ENCODE measurements around the gene PCK2. TPM values are rescaled to one million over a fixed set of nuclear protein-coding genes. Genes with fewer than 3 reads are reported as not detected.
"Not testable (repeated sequence)": the region's sequence is repeated elsewhere in the genome, so short reads cannot be mapped to it uniquely, and the experiment has no call there.

The PCK2 gene
- polyA plus RNA-seq (ENCODE audit: insufficient read length): 4.3 TPM

GRCh38 chr14:24093901-24094840, at the start of gene PCK2:
Gene PCK2, plus strand, starts transcription at chr14:24094311. Its CDS starts 95 bp downstream, at chr14:24094406.
- DNase-seq: peak; percentile 68

- not testable (repeated sequence) for DNase-seq
Measured at GRCh38 chr14:24049002-24049401, 45.1 kb upstream of the PCK2 start.

GRCh38 chr14:24050753-24051152, 43.4 kb upstream of the PCK2 start:
- DNase-seq: not testable (repeated sequence)

GRCh38 chr14:24051176-24051788, 42.8 kb upstream of the PCK2 start:
- DNase-seq: no peak

- DNase-seq: peak; percentile 76
Measured at GRCh38 chr14:24051789-24052655, 42.1 kb upstream of the PCK2 start, which contains the start of gene CARMIL3. Gene CARMIL3, plus strand, starts transcription at chr14:24052009. Its CDS starts 145 bp downstream, at chr14:24052154.

GRCh38 chr14:24052656-24053547, 41.2 kb upstream of the PCK2 start:
- DNase-seq: no peak

- DNase-seq: no peak
Measured at GRCh38 chr14:24053548-24054323, 40.4 kb upstream of the PCK2 start.

GRCh38 chr14:24054324-24054641, 39.8 kb upstream of the PCK2 start:
- DNase-seq: no peak

- DNase-seq: no peak
Measured at GRCh38 chr14:24054646-24055045, 39.5 kb upstream of the PCK2 start.

- no peak for DNase-seq
Measured at GRCh38 chr14:24055971-24056799, 37.9 kb upstream of the PCK2 start.

- DNase-seq: no peak
Measured at GRCh38 chr14:24056800-24057184, 37.3 kb upstream of the PCK2 start.

GRCh38 chr14:24057271-24057670, 36.8 kb upstream of the PCK2 start:
- no peak for DNase-seq

GRCh38 chr14:24057867-24058259, 36.2 kb upstream of the PCK2 start:
- no peak for DNase-seq

GRCh38 chr14:24058260-24058950, 35.7 kb upstream of the PCK2 start:
- DNase-seq: peak; percentile 79

- DNase-seq: no peak
Measured at GRCh38 chr14:24058951-24059475, 35.1 kb upstream of the PCK2 start.

- DNase-seq: no peak
Measured at GRCh38 chr14:24059841-24060388, 34.2 kb upstream of the PCK2 start.

- no peak for DNase-seq
Measured at GRCh38 chr14:24060443-24060842, 33.7 kb upstream of the PCK2 start.

- DNase-seq: no peak
Measured at GRCh38 chr14:24060984-24061913, 32.9 kb upstream of the PCK2 start.
